BLaER1 treated with 17β-estradiol and CSF1 and Interleukin-3, amounts not matched to agents 10 nM and 100 nM (cell line): ENCODE measurements around the gene SMAD2.

ENCODE experiments used
- H3K27ac ChIP-seq, 11 experiments: shearing (Covaris generic); formaldehyde crosslinking; 2 replicates each; pipeline ENCODE4 v1.8.1; 2022
- H3K27me3 ChIP-seq, 11 experiments: shearing (Covaris generic); formaldehyde crosslinking; 2 replicates each; pipeline ENCODE4 v1.8.1; 2022
- H3K36me3 ChIP-seq, 11 experiments: shearing (Covaris generic); formaldehyde crosslinking; 2 replicates each; pipeline ENCODE4 v1.8.1; 2022
- H3K4me1 ChIP-seq, 10 experiments: shearing (Covaris generic); formaldehyde crosslinking; 2 replicates each; pipeline ENCODE4 v1.8.1; 2022
- H3K4me2 ChIP-seq, 11 experiments: shearing (Covaris generic); formaldehyde crosslinking; 2 replicates each; pipeline ENCODE4 v1.8.1; 2022
- H3K4me3 ChIP-seq, 10 experiments: shearing (Covaris generic); formaldehyde crosslinking; 2 replicates each; pipeline ENCODE4 v1.8.1; 2022
- H3K9ac ChIP-seq, 11 experiments: shearing (Covaris generic); formaldehyde crosslinking; 2 replicates each; pipeline ENCODE4 v1.8.1; 2022
- H3K9me3 ChIP-seq, 11 experiments: shearing (Covaris generic); formaldehyde crosslinking; replicated peaks in 1 of 11; 2 replicates each; pipeline ENCODE4 v1.8.1; 2022
- H4K20me1 ChIP-seq, 11 experiments: shearing (Covaris generic); formaldehyde crosslinking; 2 replicates each; pipeline ENCODE4 v1.8.1; 2022
- Cebpa-rat ChIP-seq, 11 experiments: shearing (Covaris generic); IDR thresholded peaks; 2 replicates each; pipeline ENCODE4 v1.8.1; 2022

The SMAD2 gene

DNA sequence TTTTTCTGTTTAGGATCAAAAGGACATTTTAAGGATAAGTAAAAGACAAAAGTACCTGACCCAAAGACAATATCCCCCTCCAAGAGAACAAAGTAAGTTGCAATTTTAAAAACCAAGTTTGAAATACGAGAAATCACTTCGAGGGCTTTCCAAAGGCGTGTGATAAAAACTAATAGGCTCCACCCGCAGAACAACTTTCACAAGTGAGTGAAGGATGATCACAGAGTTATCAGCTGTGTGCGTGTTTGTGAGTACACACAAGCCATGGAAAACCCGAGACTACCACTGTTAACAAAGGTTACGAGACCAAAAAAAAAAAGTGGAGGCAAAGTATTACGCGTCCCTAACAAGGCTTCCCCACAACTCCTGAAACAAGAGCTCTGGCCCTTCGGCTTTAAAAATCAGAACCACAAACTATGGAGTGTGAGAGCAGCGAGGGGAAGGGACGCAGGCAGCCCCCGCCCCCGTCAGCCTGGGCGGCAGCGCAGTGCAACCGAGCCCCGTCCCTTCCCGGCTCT is 719 bp downstream of the SMAD2 start:
- Histone ChIP-seq H3K27me3 (no peaks in the 10 kb centered on the region), H3K4me1 (peaks cover 37 to 66% (median 45%) of the 10 kb centered on the region in 10 experiments), H3K9me3 (no peaks in the 10 kb centered on the region; a peak in 1 of 22 replicates), H3K36me3 (0 out of 22 replicates have a peak, but pooled peaks cover 0 to 3% (median 0%) of the 10 kb centered on the region in 11 experiments), H3K4me3 (peak overlapping the region; percentile 73 to 90 (median 84)), H3K9ac (peak overlapping the region; percentile 89 to 99 (median 96)), H4K20me1 (peaks cover 39 to 52% (median 49%) of the 10 kb centered on the region in 11 experiments), H3K27ac (peak overlapping the region; percentile 90 to 99 (median 97)), H3K4me2 (peak overlapping the region; percentile 64 to 96 (median 81))
- TF ChIP-seq Cebpa-rat (IDR thresholded peaks at IDR 0.05): no peak

DNA sequence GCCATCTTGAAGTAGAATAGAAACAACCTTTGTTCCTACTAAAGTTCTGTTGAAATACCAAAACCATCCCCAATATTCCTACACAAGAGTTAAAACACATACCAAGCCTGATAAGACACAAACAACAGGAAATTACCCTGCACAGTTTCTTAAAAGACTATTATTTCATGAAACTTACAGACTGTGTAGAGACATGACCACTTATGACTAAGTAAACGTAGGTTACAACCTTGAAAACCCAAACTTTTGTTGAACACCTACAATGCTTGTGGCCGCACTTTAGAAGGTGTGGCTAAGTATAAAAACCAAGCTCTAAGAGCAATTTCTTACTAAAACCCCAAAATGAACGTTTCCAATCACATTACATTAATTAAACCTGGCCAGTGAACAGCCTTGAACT is 2.0 kb downstream of the SMAD2 start:
- peak overlapping the region; percentile 64 to 96 (median 81) for H3K4me2 ChIP-seq
- peaks cover 40 to 70% (median 48%) of the 10 kb centered on the region in 10 experiments for H3K4me1 ChIP-seq
- peaks cover 52 to 65% (median 62%) of the 10 kb centered on the region in 11 experiments for H4K20me1 ChIP-seq
- TF ChIP-seq Cebpa-rat (IDR thresholded peaks at IDR 0.05): no peak
- H3K9me3 ChIP-seq: no peaks in the 10 kb centered on the region; a peak in 1 of 22 replicates
- no peaks in the 10 kb centered on the region for H3K27me3 ChIP-seq
- peaks cover 0 to 6% (median 0%) of the 10 kb centered on the region in 11 experiments; a peak in 2 of 22 replicates for H3K36me3 ChIP-seq
- H3K4me3 ChIP-seq: peak overlapping the region; percentile 73 to 90 (median 84); a peak in 13 of 20 replicates
- H3K27ac ChIP-seq: peak overlapping the region in 1 of 11 experiments; percentile 30; a peak in 1 of 22 replicates
- H3K9ac ChIP-seq: peak overlapping the region in 9 of 11 experiments; percentile 24 to 99 (median 96); a peak in 16 of 22 replicates

DNA sequence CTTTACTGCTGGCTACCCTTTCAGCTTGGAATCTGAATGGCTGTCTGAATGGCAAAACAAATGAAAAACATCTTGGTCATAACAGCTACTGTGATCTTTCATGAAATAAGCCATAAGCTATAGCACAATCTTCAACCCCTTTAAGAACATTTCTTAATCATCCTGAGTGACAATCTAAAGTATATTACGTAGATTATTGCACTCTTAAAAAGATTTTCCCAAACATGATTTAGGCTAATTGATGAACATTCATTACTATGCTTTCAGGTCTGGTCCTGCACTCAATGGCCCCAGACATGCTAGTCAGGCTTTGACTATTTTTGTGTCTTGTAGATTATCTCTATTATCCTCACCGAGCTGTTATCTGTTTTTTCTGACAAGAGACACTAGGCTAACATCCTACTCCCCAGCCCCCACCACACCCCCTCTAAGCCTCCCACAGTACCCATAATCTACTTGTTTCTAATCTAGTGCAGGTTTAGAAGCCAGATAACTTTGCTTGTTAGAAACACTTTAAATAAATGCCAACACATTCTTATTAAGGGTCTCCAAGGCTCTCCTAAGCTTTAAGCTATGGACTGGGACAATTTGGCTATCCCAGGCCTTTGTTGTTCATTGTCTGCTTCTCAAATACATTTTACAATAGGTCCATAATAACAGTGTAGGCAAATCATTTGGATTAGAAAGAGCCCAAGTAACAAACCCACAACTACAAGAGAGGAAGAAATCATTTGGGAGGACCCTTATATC is 4.2 kb downstream of the SMAD2 start:
- Histone ChIP-seq H3K4me3 (no peak overlapping the region), H4K20me1 (peaks cover 68 to 87% (median 84%) of the 10 kb centered on the region in 11 experiments), H3K9ac (no peak overlapping the region), H3K36me3 (peaks cover 0 to 12% (median under 1%) of the 10 kb centered on the region in 11 experiments; a peak in 3 of 22 replicates), H3K9me3 (no peaks in the 10 kb centered on the region; a peak in 1 of 22 replicates), H3K4me1 (peaks cover 23 to 51% (median 31%) of the 10 kb centered on the region in 10 experiments), H3K4me2 (peak overlapping the region in 4 of 11 experiments; percentile 9 to 96 (median 58); a peak in 6 of 22 replicates), H3K27ac (no peak overlapping the region), H3K27me3 (no peaks in the 10 kb centered on the region)
- TF ChIP-seq Cebpa-rat (IDR thresholded peaks at IDR 0.05): no peak

DNA sequence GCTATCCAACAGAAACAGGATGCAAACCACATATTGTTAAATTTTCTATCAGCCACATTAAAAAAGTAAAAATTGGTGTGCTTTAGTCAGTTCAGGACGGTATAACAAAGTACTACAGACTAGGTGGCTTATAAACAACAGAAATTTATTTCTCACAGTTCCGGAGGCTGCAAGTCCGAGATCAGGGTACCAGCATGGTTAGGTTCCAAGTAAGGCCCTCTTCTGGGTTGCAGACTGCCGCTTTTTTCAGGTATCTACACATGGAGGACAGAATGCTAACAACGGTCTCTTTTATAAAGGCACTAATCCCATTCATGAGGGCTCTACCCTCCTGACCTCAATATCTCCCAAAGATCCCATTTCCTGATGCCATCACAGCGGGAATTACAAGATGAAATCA is 10.5 kb downstream of the SMAD2 start:
- H3K4me3 ChIP-seq: no peak overlapping the region
- peaks cover 12 to 44% (median 26%) of the 10 kb centered on the region in 11 experiments; a peak in 18 of 22 replicates for H3K36me3 ChIP-seq
- TF ChIP-seq Cebpa-rat (IDR thresholded peaks at IDR 0.05): no peak
- no peak overlapping the region for H3K4me2 ChIP-seq
- H3K9me3 ChIP-seq: 0 out of 22 replicates have a peak, but pooled peaks cover 0 to 7% (median 0%) of the 10 kb centered on the region in 11 experiments
- peaks cover 12 to 41% (median 28%) of the 10 kb centered on the region in 10 experiments; a peak in 19 of 20 replicates for H3K4me1 ChIP-seq
- peaks cover 78 to 100% (median 100%) of the 10 kb centered on the region in 11 experiments for H4K20me1 ChIP-seq
- no peak overlapping the region for H3K9ac ChIP-seq
- no peaks in the 10 kb centered on the region for H3K27me3 ChIP-seq
- H3K27ac ChIP-seq: no peak overlapping the region

DNA sequence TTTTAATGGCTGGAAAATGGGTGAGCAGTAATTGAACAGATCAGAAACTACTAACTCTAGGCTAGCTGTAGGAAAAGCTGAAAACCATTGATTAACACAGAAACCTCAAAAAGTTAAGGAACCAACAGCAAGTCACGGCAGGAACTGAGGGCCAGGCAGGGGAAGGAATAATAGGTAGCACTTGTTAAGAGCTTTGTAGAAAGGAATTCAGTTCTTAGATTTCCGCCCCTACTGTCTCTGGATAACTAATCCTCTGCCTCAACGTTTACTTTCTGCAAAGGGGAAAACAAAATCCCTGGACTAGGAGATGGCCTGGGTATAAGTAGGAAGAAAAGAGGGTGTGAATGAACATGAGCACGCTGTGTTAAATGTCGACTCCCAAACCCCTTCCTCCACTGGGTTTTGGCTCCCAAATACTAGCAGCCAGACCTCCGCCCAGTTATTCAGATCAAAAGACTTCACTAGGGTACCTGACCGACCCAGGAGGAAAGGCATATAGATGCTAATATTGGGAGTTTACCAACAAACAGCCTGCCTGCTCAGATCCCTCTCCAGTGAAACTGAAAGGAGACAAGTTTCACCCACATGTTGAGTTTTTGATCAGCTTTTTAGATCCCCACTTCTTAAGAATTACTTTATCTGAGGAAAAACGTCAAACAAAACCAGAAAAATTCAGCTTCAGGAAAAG is 12.4 kb downstream of the SMAD2 start:
- H3K27me3 ChIP-seq: no peaks in the 10 kb centered on the region
- no peak overlapping the region for H3K9ac ChIP-seq
- peak overlapping the region in 10 of 11 experiments; percentile 3 to 41 (median 12); a peak in 10 of 22 replicates for H3K4me2 ChIP-seq
- peaks cover 11 to 39% (median 21%) of the 10 kb centered on the region in 10 experiments for H3K4me1 ChIP-seq
- no peak for TF ChIP-seq Cebpa-rat (IDR thresholded peaks at IDR 0.05)
- no peak overlapping the region for H3K4me3 ChIP-seq
- H3K9me3 ChIP-seq: peaks cover 0 to 7% (median 0%) of the 10 kb centered on the region in 11 experiments; a peak in 2 of 22 replicates
- no peak overlapping the region for H3K27ac ChIP-seq
- H4K20me1 ChIP-seq: peaks cover 62 to 100% (median 98%) of the 10 kb centered on the region in 11 experiments
- peaks cover 9 to 44% (median 29%) of the 10 kb centered on the region in 11 experiments; a peak in 19 of 22 replicates for H3K36me3 ChIP-seq

DNA sequence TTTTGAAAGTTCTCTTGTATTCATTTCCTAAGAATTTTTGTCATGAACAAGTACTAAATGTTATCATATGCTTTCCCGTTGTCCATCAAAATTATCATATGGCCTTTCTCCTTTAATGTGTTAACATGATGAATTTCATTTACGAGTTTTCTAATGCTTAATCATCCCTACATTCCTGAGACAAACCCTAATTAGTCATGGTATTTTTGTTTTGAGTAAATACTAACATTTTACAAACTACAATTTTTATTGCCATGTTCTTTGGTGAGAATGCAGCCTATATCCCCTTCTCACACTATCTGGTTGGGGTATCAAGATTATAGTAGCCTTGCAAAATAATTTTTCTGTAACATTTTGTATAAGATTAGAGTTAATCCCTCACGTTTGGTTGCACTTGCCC is 14.5 kb downstream of the SMAD2 start:
- H3K9ac ChIP-seq: no peak overlapping the region

DNA sequence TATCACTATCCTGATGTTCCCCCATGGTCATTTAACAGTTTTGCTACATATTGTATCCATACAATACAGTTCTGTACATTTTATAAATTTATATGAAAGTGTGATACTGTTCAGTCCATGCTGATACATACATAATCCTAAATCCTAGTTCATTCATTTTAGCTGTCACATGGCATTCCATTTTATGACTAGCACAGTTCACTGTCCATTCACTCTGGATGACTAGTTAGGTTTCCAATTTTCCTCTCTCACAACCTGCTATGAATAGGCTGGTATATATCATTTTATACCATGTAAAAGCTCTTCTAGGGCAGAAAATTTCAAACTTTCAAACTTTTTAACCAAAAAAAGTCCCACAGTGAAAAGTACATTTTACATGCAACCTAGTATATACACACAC is 15.2 kb downstream of the SMAD2 start:
- Histone ChIP-seq H3K4me3 (no peak overlapping the region), H4K20me1 (peaks cover 64 to 100% (median 97%) of the 10 kb centered on the region in 11 experiments), H3K36me3 (peaks cover 32 to 54% (median 46%) of the 10 kb centered on the region in 11 experiments), H3K4me2 (no peak overlapping the region), H3K9ac (no peak overlapping the region), H3K27ac (no peak overlapping the region), H3K4me1 (peaks cover 11 to 49% (median 23%) of the 10 kb centered on the region in 10 experiments), H3K9me3 (peaks cover 0 to 25% (median 20%) of the 10 kb centered on the region in 11 experiments; a peak in 16 of 22 replicates), H3K27me3 (no peaks in the 10 kb centered on the region)
- TF ChIP-seq Cebpa-rat (IDR thresholded peaks at IDR 0.05): no peak

More for the DNA sequence above, 14.5 kb downstream of the SMAD2 start:
- Histone ChIP-seq H3K9me3 (peaks cover 0 to 22% (median 14%) of the 10 kb centered on the region in 11 experiments; a peak in 16 of 22 replicates), H3K27me3 (no peaks in the 10 kb centered on the region), H3K27ac (no peak overlapping the region), H3K36me3 (peaks cover 26 to 52% (median 43%) of the 10 kb centered on the region in 11 experiments), H3K4me2 (no peak overlapping the region), H3K4me1 (peaks cover 11 to 49% (median 23%) of the 10 kb centered on the region in 10 experiments), H3K4me3 (no peak overlapping the region), H4K20me1 (peaks cover 66 to 100% (median 98%) of the 10 kb centered on the region in 11 experiments)
- TF ChIP-seq Cebpa-rat (IDR thresholded peaks at IDR 0.05): no peak

DNA sequence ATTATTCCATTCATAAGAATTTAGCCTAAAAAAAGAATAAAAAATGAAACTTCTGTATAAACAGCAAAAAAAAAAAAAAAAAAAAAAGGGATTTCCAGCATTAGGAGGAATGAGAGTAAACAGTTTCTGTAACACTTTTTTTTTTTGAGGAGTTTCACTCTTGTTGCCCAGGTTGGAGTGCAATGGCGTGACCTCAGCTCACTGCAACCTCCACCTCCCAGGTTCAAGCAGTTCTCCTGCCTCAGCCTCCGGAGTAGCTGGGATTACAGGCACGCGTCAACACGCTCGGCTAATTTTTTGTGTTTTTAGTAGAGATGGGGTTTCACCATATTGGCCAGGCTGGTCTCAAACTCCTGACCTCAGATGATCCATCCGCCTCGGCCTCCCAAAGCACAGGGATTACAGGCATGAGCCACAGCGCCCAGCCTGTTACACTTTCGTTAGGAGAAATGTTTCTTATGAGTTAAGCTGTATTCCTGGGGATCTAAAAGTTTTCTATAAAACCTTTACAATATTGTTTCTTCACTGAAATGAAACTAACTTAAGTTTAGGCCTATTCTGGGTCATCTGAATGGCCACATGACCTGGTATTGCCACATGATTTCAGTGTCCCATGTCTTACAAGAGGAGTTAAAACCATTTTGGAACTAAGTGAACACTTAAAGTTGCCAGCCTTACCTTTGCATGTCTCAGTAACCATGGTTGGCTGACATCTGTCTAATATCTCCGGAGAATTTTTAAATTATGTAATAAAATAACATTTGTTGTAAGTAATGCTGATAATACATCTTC is 17.5 kb downstream of the SMAD2 start:
- peaks cover 38 to 65% (median 55%) of the 10 kb centered on the region in 11 experiments for H3K36me3 ChIP-seq
- H4K20me1 ChIP-seq: peaks cover 42 to 100% (median 93%) of the 10 kb centered on the region in 11 experiments; a peak in 19 of 22 replicates
- H3K4me1 ChIP-seq: peaks cover 0 to 34% (median 13%) of the 10 kb centered on the region in 10 experiments; a peak in 18 of 20 replicates
- peak overlapping the region in 2 of 11 experiments; percentile 35 to 50; a peak in 3 of 22 replicates for H3K4me2 ChIP-seq
- peaks cover 2 to 45% (median 37%) of the 10 kb centered on the region in 11 experiments; a peak in 20 of 22 replicates for H3K9me3 ChIP-seq
- no peak overlapping the region for H3K27ac ChIP-seq
- no peak overlapping the region for H3K4me3 ChIP-seq
- no peaks in the 10 kb centered on the region for H3K27me3 ChIP-seq
- H3K9ac ChIP-seq: no peak overlapping the region
- TF ChIP-seq Cebpa-rat (IDR thresholded peaks at IDR 0.05): no peak
